Neural progenitor cell (in vitro differentiated cells): ENCODE measurements around the gene KLK14.

Experiments used
- EZH2 ChIP-seq: fragments of 200-600 bp; sonication (generic); IDR thresholded peaks from 2 replicates; pipeline ENCODE4 v1.6.1; 2017; ENCODE audit warnings: antibody characterized with exemption, mild to moderate bottlenecking, moderate library complexity
- TF ChIP-seq, protein P1 (sequence below): fragments of 200-600 bp; sonication (generic); IDR thresholded peaks from 2 replicates; pipeline ENCODE4 v1.5.1; 2017; ENCODE audit warnings: antibody characterized with exemption, mild to moderate bottlenecking

DNA sequence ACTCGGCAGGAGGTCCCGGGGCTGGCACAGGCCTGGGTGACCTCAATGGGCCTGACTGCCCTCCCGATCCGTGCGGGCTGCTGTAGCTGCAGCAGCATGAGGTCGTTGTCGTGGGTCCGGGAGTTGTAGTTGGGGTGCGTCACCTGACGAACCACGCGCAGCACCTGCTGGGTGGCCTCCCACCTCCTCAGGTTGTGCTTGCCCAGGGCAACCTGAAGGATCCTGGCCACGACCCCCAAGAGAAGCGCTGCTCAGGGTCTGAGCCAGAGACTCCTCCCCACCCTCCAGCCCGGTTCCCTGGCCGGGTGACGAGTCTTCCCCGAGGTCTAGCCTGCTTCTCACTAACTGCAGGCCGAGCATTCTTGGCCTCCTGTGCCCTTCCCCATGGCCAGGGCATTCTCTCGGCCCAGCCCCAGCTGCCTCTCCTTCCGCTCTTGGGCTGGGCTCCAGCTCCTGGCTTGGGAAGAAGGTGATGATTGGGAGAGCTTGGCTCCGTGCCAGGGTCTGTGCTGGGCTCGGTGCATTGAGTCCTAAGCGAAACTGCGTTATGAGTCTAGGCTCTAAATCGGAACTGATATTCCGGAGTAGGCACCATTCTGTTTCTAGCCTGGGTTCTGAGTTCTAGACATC lies 3.1 kb downstream of the KLK14 start:
- TF ChIP-seq, protein P1, sequence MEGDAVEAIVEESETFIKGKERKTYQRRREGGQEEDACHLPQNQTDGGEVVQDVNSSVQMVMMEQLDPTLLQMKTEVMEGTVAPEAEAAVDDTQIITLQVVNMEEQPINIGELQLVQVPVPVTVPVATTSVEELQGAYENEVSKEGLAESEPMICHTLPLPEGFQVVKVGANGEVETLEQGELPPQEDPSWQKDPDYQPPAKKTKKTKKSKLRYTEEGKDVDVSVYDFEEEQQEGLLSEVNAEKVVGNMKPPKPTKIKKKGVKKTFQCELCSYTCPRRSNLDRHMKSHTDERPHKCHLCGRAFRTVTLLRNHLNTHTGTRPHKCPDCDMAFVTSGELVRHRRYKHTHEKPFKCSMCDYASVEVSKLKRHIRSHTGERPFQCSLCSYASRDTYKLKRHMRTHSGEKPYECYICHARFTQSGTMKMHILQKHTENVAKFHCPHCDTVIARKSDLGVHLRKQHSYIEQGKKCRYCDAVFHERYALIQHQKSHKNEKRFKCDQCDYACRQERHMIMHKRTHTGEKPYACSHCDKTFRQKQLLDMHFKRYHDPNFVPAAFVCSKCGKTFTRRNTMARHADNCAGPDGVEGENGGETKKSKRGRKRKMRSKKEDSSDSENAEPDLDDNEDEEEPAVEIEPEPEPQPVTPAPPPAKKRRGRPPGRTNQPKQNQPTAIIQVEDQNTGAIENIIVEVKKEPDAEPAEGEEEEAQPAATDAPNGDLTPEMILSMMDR, result no peak
- no peak for TF ChIP-seq EZH2
